SH-SY5Y (cell line): Measurements from ENCODE around the gene SAMD4A.

Experiments used
- GATA2 ChIP-seq: IDR thresholded peaks from 2 replicates; pipeline ENCODE4 v1.6.1; 2011; ENCODE audit warnings: mild to moderate bottlenecking, low read depth, low read length
- GATA3 ChIP-seq: IDR thresholded peaks from 2 replicates; pipeline ENCODE4 v1.6.1; 2011; ENCODE audit warnings: low read depth, mild to moderate bottlenecking, low read length, moderate library complexity

GRCh38 chr14:54555651-54556050 is 11.3 kb upstream of the SAMD4A start:
- TF ChIP-seq GATA2 (no peak), GATA3 (no peak)
